B cell (primary cell): ENCODE measurements around the gene GALK1. TPM values are rescaled to one million over a fixed set of nuclear protein-coding genes. Genes with fewer than 3 reads are reported as not detected.
"Not testable (repeated sequence)": the region's sequence is repeated elsewhere in the genome, so short reads cannot be mapped to it uniquely, and the experiment has no call there.

ENCODE experiments used
- ATAC-seq: fragments of 200-7000 bp; cut with Tn5 transposase; one replicate; pipeline ENCODE4 v1.10.0; 2021; ENCODE audit warnings: low read depth, mild to moderate bottlenecking, moderate number of reproducible peaks, moderate library complexity
- CTCF ChIA-PET: fragments of 350-600 bp; sonication (Branson Sonifier 250); formaldehyde crosslinking; loops from one replicate; lab custom pipeline; 2021; ENCODE audit warnings: antibody characterized with exemption, inconsistent platforms; lab: Charles Lee
- POLR2A ChIA-PET: fragments of 350-600 bp; sonication (Branson Sonifier 250); formaldehyde crosslinking; loops from one replicate; lab custom pipeline; 2021; ENCODE audit warnings: antibody characterized with exemption; lab: Charles Lee
- DNase-seq: peaks from one replicate; pipeline ENCODE4 v3.0.0; 2013
- H2AFZ ChIP-seq: 2 replicates; pipeline ENCODE4 v1.6.1; 2012; ENCODE audit warnings: mild to moderate bottlenecking, low read depth, low read length; ENCODE audit not compliant: insufficient read depth, poor library complexity, severe bottlenecking
- H3K27ac ChIP-seq, 2 donors: 1 replicate in 1 of 2; 2 replicates in 1 of 2; pipeline ENCODE4 v1.5.1; 2012 to 2013; ENCODE audit warnings: low read length in 2 of 2, mild to moderate bottlenecking in 2 of 2, moderate library complexity in 1 of 2
- H3K27me3 ChIP-seq, 4 experiments: fragments of 200-600 bp in 1 of 4; sonication (generic) in 1 of 4; replicated peaks in 1 of 4; 1 replicate in 2 of 4; 2 replicates in 2 of 4; pipeline versions ENCODE4 v1.6.1 to v1.7.0; 2013 to 2016; ENCODE audit warnings: low read length in 3 of 4, mild to moderate bottlenecking in 2 of 4, mixed read lengths in 1 of 4, moderate library complexity in 1 of 4; ENCODE audit not compliant: insufficient read depth in 4 of 4, control insufficient read depth in 3 of 4; ENCODE audit errors: control extremely low read depth in 1 of 4
- H3K36me3 ChIP-seq, 2 experiments: replicated peaks in 1 of 2; 1 replicate in 1 of 2; 2 replicates in 1 of 2; pipeline versions ENCODE4 v1.6.1 to v1.7.1; 2013; ENCODE audit warnings: low read length in 1 of 2; ENCODE audit not compliant: insufficient read depth in 2 of 2, control insufficient read depth in 1 of 2; ENCODE audit errors: control extremely low read depth in 1 of 2, extremely low read depth in 1 of 2
- H3K4me1 ChIP-seq, 2 donors: fragments of 200-600 bp in 1 of 2; sonication (generic) in 1 of 2; 1 replicate in 1 of 2; 2 replicates in 1 of 2; pipeline versions ENCODE4 v1.5.1 to v1.6.1; 2013 to 2017; ENCODE audit warnings: low read length in 2 of 2; ENCODE audit not compliant: control insufficient read depth in 2 of 2, insufficient read depth in 2 of 2
- H3K4me2 ChIP-seq: replicated peaks from 2 replicates; pipeline ENCODE3; 2012; ENCODE audit warnings: mild to moderate bottlenecking, low read depth, low read length; ENCODE audit not compliant: poor library complexity, severe bottlenecking
- H3K4me3 ChIP-seq, 5 experiments: fragments of 200-600 bp in 1 of 5; sonication (generic) in 1 of 5; 1 replicate in 3 of 5; 2 replicates in 2 of 5; pipeline versions ENCODE4 v1.5.1 to v1.7.0; 2011 to 2016; ENCODE audit warnings: low read length in 4 of 5, mild to moderate bottlenecking in 4 of 5, low read depth in 2 of 5, control low read depth in 1 of 5, moderate library complexity in 1 of 5; ENCODE audit not compliant: insufficient read depth in 1 of 5; ENCODE audit errors: control extremely low read depth in 1 of 5, extremely low read depth in 1 of 5
- H3K79me2 ChIP-seq: fragments of 200-600 bp; sonication (generic); one replicate; pipeline ENCODE4 v1.6.0; 2016; ENCODE audit warnings: low read length; ENCODE audit not compliant: control insufficient read depth, insufficient read depth
- H3K9ac ChIP-seq: fragments of 200-600 bp; sonication (generic); 2 replicates; pipeline ENCODE4 v1.6.1; 2017; ENCODE audit warnings: mild to moderate bottlenecking, low read length, moderate library complexity
- H3K9me3 ChIP-seq, 3 donors: one replicate each; pipeline versions ENCODE4 v1.6.1 to v1.7.1; 2013; ENCODE audit warnings: low read length in 2 of 3; ENCODE audit not compliant: control insufficient read depth in 2 of 3, insufficient read depth in 1 of 3; ENCODE audit errors: control extremely low read depth in 1 of 3
- H4K20me1 ChIP-seq: 2 replicates; pipeline ENCODE4 v1.6.0; 2012; ENCODE audit warnings: mild to moderate bottlenecking, low read length; ENCODE audit not compliant: insufficient read depth, control insufficient read depth, poor library complexity, severe bottlenecking
- H3K27ac Mint-ChIP-seq: one replicate; pipeline ENCODE4 v1.8.0; 2021; ENCODE audit warnings: mixed read lengths
- H3K27me3 Mint-ChIP-seq: one replicate; pipeline ENCODE4 v1.8.0; 2021; ENCODE audit warnings: mixed read lengths
- H3K4me1 Mint-ChIP-seq: one replicate; pipeline ENCODE4 v1.8.0; 2021; ENCODE audit warnings: mixed read lengths
- H3K4me3 Mint-ChIP-seq: one replicate; pipeline ENCODE4 v1.8.0; 2021; ENCODE audit warnings: mixed read lengths
- H3K9me3 Mint-ChIP-seq: one replicate; pipeline ENCODE4 v1.8.0; 2022; ENCODE audit warnings: mixed read lengths; ENCODE audit not compliant: insufficient read depth
- WGBS: methylation state at CpG from one replicate; pipeline ENCODE4 v1.1.5; 2013; ENCODE audit warnings: missing lambda C conversion rate; ENCODE audit not compliant: insufficient coverage; 5-methylcytosine and 5-hydroxymethylcytosine counted together
- intact Hi-C: fragments of 100-400 bp; cut with micrococcal nuclease; formaldehyde crosslinking; loops from one replicate; pipeline ENCODE4 v1.10.0; 2022
- polyA plus RNA-seq: library from polyadenylated mRNA; depleted of rRNA; stranded (reverse); fragments of >200 nt; gene quantifications from 2 replicates; pipeline ENCODE4 v1.2.3, GENCODE V29; 2012
- total RNA-seq, 2 donors: library from RNA; stranded (reverse); fragments of 120-200 nt in 1 of 2; gene quantifications; 1 replicate in 1 of 2; 2 replicates in 1 of 2; pipeline versions ENCODE4 v1.2.3 to v1.2.4, GENCODE V29; 2013 to 2022
- TF ChIP-seq, protein P1 (sequence below): fragments of 200-600 bp; IDR thresholded peaks from one replicate; pipeline ENCODE4 v1.8.0; 2022; ENCODE audit warnings: antibody characterized with exemption, mild to moderate bottlenecking

GALK1 gene
- total and polyA plus RNA-seq, 2 donors (not counting 1 experiment from before 2014, with no cell fraction given), result 29.8 to 37.4 TPM

GRCh38 chr17:75762513-75763268 is 2.3 kb downstream of the GALK1 start:
- DNase-seq, result no peak
- Histone ChIP-seq H3K36me3 (peaks cover 0 to 4% of the 10 kb centered on the region in 2 experiments), H3K79me2 (peaks cover 3% of the 10 kb centered on the region), H4K20me1 (peaks cover 15% of the 10 kb centered on the region), H3K9ac (no peak overlapping the region), H2AFZ (no peak overlapping the region), H3K4me1 (peaks cover 14 to 23% of the 10 kb centered on the region in 2 donors), H3K4me3 (no peak overlapping the region), H3K27me3 (no peaks in the 10 kb centered on the region), H3K4me2 (no peak overlapping the region), H3K9me3 (no peaks in the 10 kb centered on the region), H3K27ac (no peak overlapping the region)
- ChIA-PET POLR2A (interaction anchor here (1.0 kb wide), 1 partner anchor 17 kb away, joined by 3 read pairs; a partner anchor contains a TSS), CTCF (interaction anchor here (0.8 to 5.5 kb wide), 11 partner anchors 10 to 492 kb away, joined by 3 to 87 read pairs (median 13); partner anchors contain the start of genes MIF4GD, SMIM5 and UNK)
- Mint-ChIP-seq H3K4me1 (peaks cover 18% of the 10 kb centered on the region), H3K9me3 (no peaks in the 10 kb centered on the region), H3K4me3 (peak overlapping the region; percentile 64), H3K27me3 (no peaks in the 10 kb centered on the region), H3K27ac (no peak overlapping the region)
- WGBS, result 98% methylated on average over 24 of the region's 27 CpGs
- intact Hi-C loops, result loop anchor here (10.0 kb wide), 1 partner anchor 248 kb away; the partner anchor contains the start of genes CASKIN2 and TSEN54
- TF ChIP-seq, protein P1, sequence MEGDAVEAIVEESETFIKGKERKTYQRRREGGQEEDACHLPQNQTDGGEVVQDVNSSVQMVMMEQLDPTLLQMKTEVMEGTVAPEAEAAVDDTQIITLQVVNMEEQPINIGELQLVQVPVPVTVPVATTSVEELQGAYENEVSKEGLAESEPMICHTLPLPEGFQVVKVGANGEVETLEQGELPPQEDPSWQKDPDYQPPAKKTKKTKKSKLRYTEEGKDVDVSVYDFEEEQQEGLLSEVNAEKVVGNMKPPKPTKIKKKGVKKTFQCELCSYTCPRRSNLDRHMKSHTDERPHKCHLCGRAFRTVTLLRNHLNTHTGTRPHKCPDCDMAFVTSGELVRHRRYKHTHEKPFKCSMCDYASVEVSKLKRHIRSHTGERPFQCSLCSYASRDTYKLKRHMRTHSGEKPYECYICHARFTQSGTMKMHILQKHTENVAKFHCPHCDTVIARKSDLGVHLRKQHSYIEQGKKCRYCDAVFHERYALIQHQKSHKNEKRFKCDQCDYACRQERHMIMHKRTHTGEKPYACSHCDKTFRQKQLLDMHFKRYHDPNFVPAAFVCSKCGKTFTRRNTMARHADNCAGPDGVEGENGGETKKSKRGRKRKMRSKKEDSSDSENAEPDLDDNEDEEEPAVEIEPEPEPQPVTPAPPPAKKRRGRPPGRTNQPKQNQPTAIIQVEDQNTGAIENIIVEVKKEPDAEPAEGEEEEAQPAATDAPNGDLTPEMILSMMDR, result no peak
- no peak for ATAC-seq

GRCh38 chr17:75759978-75760640 is 4.9 kb downstream of the GALK1 start:
- POLR2A ChIA-PET, result interaction anchor here (2.1 kb wide), 1 partner anchor 18 kb away, joined by 6 read pairs; no protein-coding TSS in a partner anchor
- not testable (repeated sequence) for H3K4me3 ChIP-seq, H3K27ac ChIP-seq, H3K4me3 Mint-ChIP-seq, H3K9me3 ChIP-seq, H3K9ac ChIP-seq, H3K4me2 ChIP-seq, H2AFZ ChIP-seq, H3K27me3 ChIP-seq, H3K9me3 Mint-ChIP-seq, H3K27me3 Mint-ChIP-seq, ATAC-seq, H3K79me2 ChIP-seq, DNase-seq, H3K36me3 ChIP-seq, H3K27ac Mint-ChIP-seq
- CTCF ChIA-PET, result interaction anchor here (1.0 to 2.2 kb wide), 6 partner anchors 10 to 127 kb away, joined by 3 to 6 read pairs (median 6); no protein-coding TSS in a partner anchor
- Histone ChIP-seq H3K4me1 (peaks cover 11 to 19% of the 10 kb centered on the region in 2 donors), H4K20me1 (peaks cover 15% of the 10 kb centered on the region)
- H3K4me1 Mint-ChIP-seq, result peaks cover 17% of the 10 kb centered on the region
- intact Hi-C loops, result loop anchor here (10.0 kb wide), 2 partner anchors 245 kb away; partner anchors contain the start of genes CASKIN2, CDK3 and TSEN54
- WGBS, result 93% methylated on average over 3 of the region's 6 CpGs
